Fibroblast of mammary gland (primary cell): ENCODE data around the gene SLC7A9.

Experiments used
- DNase-seq: peaks from one replicate; pipeline ENCODE4 v3.0.0-alpha.2; 2010; ENCODE audit warnings: low read depth
- H3K4me3 ChIP-seq: 2 replicates; pipeline ENCODE4 v1.5.1; 2011; ENCODE audit warnings: low read depth, mild to moderate bottlenecking, low read length, moderate library complexity; ENCODE audit not compliant: control insufficient read depth
- CTCF ChIP-seq: conservative IDR thresholded peaks from 2 replicates; pipeline ENCODE4 v1.5.1; 2011; ENCODE audit warnings: low read depth, low read length, inconsistent platforms; ENCODE audit not compliant: control insufficient read depth, insufficient read depth

SLC7A9 gene

GRCh38 chr19:32895384-32895783 lies 25.8 kb upstream of the SLC7A9 start:
- no peak for TF ChIP-seq CTCF
- DNase-seq, result no peak
- H3K4me3 ChIP-seq, result no peak overlapping the region

- TF ChIP-seq CTCF, result no peak
- DNase-seq, result no peak
- H3K4me3 ChIP-seq, result no peak overlapping the region
Measured at GRCh38 chr19:32891609-32892008, 22.0 kb upstream of the SLC7A9 start.

GRCh38 chr19:32890841-32891240 lies 21.3 kb upstream of the SLC7A9 start:
- no peak for DNase-seq
- TF ChIP-seq CTCF, result no peak
- H3K4me3 ChIP-seq, result no peak overlapping the region

- no peak overlapping the region for H3K4me3 ChIP-seq
- TF ChIP-seq CTCF, result no peak
- no peak for DNase-seq
Measured at GRCh38 chr19:32890326-32890725, 20.8 kb upstream of the SLC7A9 start.

- TF ChIP-seq CTCF, result no peak
- no peak for DNase-seq
- H3K4me3 ChIP-seq, result no peak overlapping the region
Measured at GRCh38 chr19:32889137-32889934, 19.8 kb upstream of the SLC7A9 start.

GRCh38 chr19:32887572-32888215 lies 18.1 kb upstream of the SLC7A9 start:
- DNase-seq, result no peak
- H3K4me3 ChIP-seq, result no peak overlapping the region
- no peak for TF ChIP-seq CTCF
